Measurements from ENCODE around the gene SLC7A8.

The SLC7A8 gene

GRCh38 chr14:23103581-23103980 is 79.9 kb downstream of the SLC7A8 start:
- FAIRE-seq (no peak), DNase-seq (ENCODE audit: extremely low spot score, insufficient read length, low read depth) (no peak)

- FAIRE-seq, result no peak
- no peak for DNase-seq (ENCODE audit: extremely low spot score, insufficient read length, low read depth)
Measured at GRCh38 chr14:23102801-23103200, 80.7 kb downstream of the SLC7A8 start.

- FAIRE-seq (no peak), DNase-seq (ENCODE audit: extremely low spot score, insufficient read length, low read depth) (no peak)
Measured at GRCh38 chr14:23101986-23102625, 81.4 kb downstream of the SLC7A8 start.

- DNase-seq (ENCODE audit: extremely low spot score, insufficient read length, low read depth), result no peak
- FAIRE-seq, result no peak
Measured at GRCh38 chr14:23101213-23101970, 82.1 kb downstream of the SLC7A8 start.

GRCh38 chr14:23099212-23099861 is 84.1 kb downstream of the SLC7A8 start:
- DNase-seq (ENCODE audit: extremely low spot score, insufficient read length, low read depth) (no peak), FAIRE-seq (no peak)

- FAIRE-seq, result no peak
- no peak for DNase-seq (ENCODE audit: extremely low spot score, insufficient read length, low read depth)
Measured at GRCh38 chr14:23097786-23098185, 85.7 kb downstream of the SLC7A8 start.

- FAIRE-seq (peak; percentile 98), DNase-seq (ENCODE audit: extremely low spot score, insufficient read length, low read depth) (peak; percentile 96)
Measured at GRCh38 chr14:23095196-23096108, 88.0 kb downstream of the SLC7A8 start, which contains the start of gene C14orf119. Gene C14orf119 (plus strand): TSS chr14:23095505. CDS start chr14:23097659, 2,154 bp downstream.

GRCh38 chr14:23094666-23095195 is 88.7 kb downstream of the SLC7A8 start, which contains the start of gene ACIN1:
Gene ACIN1 (minus strand): TSS chr14:23095136. CDS start chr14:23095112, 24 bp downstream.
- DNase-seq (ENCODE audit: extremely low spot score, insufficient read length, low read depth) (peak; percentile 52), FAIRE-seq (no peak)

- no peak for DNase-seq (ENCODE audit: extremely low spot score, insufficient read length, low read depth)
- FAIRE-seq, result peak; percentile 81
Measured at GRCh38 chr14:23093991-23094665, 89.3 kb downstream of the SLC7A8 start.

- no peak for DNase-seq (ENCODE audit: extremely low spot score, insufficient read length, low read depth)
- FAIRE-seq, result no peak
Measured at GRCh38 chr14:23093526-23093925, 89.9 kb downstream of the SLC7A8 start.

- DNase-seq (ENCODE audit: extremely low spot score, insufficient read length, low read depth) (no peak), FAIRE-seq (no peak)
Measured at GRCh38 chr14:23093104-23093503, 90.4 kb downstream of the SLC7A8 start.

GRCh38 chr14:23091294-23092225 is 91.9 kb downstream of the SLC7A8 start:
- DNase-seq (ENCODE audit: extremely low spot score, insufficient read length, low read depth), result no peak
- FAIRE-seq, result no peak

- no peak for DNase-seq (ENCODE audit: extremely low spot score, insufficient read length, low read depth)
- FAIRE-seq, result no peak
Measured at GRCh38 chr14:23090254-23090636, 93.2 kb downstream of the SLC7A8 start.

GRCh38 chr14:23089498-23090253 is 93.8 kb downstream of the SLC7A8 start:
- DNase-seq (ENCODE audit: extremely low spot score, insufficient read length, low read depth) (no peak), FAIRE-seq (no peak)

GRCh38 chr14:23086565-23086964 is 96.9 kb downstream of the SLC7A8 start:
- DNase-seq (ENCODE audit: extremely low spot score, insufficient read length, low read depth) (no peak), FAIRE-seq (no peak)

- no peak for DNase-seq (ENCODE audit: extremely low spot score, insufficient read length, low read depth)
- FAIRE-seq, result no peak
Measured at GRCh38 chr14:23085458-23085857, 98.0 kb downstream of the SLC7A8 start.

- FAIRE-seq (no peak), DNase-seq (ENCODE audit: extremely low spot score, insufficient read length, low read depth) (no peak)
Measured at GRCh38 chr14:23080474-23080873, 103.0 kb downstream of the SLC7A8 start.

Measured in GM18507 (cell line).